Measurements from ENCODE around the gene PIEZO2.

DNA sequence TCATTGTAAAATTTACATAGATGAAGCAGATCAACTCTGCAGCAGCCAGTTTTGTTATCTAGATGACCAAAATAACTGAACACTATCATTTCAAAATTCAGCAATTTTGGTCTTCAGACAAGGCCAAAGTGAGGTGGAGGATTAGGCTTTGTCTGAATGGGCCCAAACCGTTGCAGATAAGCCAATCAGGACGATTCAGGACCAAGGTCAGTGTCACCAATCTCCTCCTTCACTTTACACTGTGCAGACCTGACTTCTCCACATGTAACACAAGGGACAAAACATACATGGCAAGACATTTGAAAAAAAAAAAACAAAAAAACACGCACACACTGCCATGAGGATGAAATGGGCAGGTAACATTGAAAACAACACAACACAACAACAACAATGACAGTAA, 412.4 kb downstream of the PIEZO2 start:
- TF ChIP-seq, protein P1, sequence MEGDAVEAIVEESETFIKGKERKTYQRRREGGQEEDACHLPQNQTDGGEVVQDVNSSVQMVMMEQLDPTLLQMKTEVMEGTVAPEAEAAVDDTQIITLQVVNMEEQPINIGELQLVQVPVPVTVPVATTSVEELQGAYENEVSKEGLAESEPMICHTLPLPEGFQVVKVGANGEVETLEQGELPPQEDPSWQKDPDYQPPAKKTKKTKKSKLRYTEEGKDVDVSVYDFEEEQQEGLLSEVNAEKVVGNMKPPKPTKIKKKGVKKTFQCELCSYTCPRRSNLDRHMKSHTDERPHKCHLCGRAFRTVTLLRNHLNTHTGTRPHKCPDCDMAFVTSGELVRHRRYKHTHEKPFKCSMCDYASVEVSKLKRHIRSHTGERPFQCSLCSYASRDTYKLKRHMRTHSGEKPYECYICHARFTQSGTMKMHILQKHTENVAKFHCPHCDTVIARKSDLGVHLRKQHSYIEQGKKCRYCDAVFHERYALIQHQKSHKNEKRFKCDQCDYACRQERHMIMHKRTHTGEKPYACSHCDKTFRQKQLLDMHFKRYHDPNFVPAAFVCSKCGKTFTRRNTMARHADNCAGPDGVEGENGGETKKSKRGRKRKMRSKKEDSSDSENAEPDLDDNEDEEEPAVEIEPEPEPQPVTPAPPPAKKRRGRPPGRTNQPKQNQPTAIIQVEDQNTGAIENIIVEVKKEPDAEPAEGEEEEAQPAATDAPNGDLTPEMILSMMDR (IDR thresholded peaks at IDR 0.05) = no peak
- TF ChIP-seq POLR2A (IDR thresholded peaks at IDR 0.05) = no peak

All from heart left ventricle (tissue), 13 donors.